ENCODE data around the gene IL13.

Gene IL13

DNA sequence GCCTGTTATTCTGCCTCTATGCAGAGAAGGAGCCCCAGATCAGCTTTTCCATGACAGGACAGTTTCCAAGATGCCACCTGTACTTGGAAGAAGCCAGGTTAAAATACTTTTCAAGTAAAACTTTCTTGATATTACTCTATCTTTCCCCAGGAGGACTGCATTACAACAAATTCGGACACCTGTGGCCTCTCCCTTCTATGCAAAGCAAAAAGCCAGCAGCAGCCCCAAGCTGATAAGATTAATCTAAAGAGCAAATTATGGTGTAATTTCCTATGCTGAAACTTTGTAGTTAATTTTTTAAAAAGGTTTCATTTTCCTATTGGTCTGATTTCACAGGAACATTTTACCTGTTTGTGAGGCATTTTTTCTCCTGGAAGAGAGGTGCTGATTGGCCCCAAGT, 15.5 kb downstream of the IL13 start:
- no peak for DNase-seq

DNA sequence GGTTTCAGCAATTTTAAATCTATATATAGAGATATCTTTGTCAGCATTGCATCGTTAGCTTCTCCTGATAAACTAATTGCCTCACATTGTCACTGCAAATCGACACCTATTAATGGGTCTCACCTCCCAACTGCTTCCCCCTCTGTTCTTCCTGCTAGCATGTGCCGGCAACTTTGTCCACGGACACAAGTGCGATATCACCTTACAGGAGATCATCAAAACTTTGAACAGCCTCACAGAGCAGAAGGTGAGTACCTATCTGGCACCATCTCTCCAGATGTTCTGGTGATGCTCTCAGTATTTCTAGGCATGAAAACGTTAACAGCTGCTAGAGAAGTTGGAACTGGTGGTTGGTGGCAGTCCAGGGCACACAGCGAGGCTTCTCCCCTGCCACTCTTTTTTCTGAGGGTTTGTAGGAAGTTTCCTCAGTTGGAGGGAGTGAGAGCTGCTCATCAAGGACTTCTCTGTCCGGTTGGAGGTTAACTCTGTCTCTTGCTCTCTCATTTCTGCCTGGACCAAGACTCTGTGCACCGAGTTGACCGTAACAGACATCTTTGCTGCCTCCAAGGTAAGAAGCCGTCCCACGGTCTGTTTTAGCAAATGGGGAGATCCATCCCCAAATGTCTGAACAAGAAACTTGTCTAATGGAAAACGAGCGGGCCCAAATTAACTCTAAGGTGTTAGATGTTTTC, 16.1 kb downstream of the IL13 start, which contains the start of gene IL4:
Gene IL4, plus strand, starts transcription at position 51 of the 692 bp plus-strand sequence. Its CDS starts 62 bp downstream, at position 113.
- DNase-seq, result no peak

DNA sequence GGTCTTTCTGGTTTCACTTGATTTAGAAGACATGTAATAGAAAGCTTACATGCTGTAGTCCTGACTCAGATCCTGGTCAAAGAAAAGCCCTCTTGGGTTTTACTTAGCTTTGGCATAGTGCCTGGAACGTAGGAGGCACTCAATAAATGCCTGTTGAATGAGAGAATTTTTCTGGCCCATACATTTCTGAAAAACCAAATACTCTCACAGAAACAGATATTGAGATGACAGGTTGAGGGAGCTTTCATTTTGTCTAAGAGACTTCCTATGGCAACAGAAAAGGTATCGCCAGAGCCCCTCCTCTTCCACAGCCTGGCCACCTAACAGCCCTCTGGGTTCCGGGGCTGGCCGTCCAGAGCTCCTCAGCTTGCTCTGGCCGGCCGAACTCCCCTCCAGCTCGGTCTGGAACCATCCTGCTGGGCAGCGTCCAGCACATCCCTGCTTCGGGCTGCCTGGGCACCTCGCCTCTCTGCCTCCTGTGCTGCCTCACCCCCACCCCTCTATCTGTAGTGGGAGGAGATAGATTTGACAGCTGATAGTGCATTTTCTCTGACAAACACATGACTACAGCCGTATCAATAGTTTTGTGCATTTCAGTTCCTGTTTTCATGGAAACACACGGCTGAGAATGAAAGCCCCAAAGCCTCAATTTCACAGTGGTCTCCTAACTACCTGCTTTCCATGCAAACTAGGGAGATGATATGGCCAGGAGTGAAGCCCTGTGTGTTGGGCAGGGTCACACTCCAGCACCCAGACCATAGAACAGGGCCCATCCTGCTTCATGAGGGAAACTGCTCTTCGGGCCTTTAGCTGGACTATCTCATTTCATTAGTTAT, 16.9 kb downstream of the IL13 start:
- no peak for DNase-seq

DNA sequence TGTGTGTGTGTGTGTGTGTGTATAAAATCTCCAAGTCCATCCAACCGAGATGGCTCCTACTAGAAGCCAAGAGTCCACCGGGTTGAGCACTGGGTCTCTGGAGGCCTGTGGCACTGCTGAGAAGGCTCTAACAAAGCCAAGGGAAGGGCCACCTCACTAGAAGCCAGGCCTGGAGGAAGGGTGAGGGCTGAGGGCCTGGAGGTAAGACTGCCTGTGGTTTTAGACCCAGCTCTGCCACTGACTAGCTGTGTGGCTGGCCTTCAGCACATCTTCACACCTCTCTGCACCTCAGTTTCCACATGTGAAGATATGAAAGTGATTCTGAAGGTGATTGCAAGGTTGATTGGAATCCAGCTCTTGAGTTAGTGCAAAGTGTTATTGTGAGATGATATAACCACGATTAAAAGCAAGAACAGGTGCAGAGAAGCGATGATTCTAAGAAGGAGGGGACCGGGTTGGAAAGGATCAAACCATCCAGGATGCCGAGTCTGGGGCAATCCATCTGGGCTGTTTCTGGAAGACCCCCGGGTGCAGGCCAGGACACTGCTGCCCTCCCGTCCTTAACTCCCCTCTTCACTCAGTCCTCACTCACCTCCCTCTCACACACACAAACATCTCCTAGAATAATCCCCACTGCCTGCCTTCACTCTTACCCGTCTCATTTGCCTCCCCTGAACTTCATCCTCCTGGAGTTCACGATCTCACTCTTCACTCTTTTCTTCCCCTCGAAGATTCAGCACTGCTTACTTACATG, 18.1 kb downstream of the IL13 start:
- DNase-seq, result no peak

DNA sequence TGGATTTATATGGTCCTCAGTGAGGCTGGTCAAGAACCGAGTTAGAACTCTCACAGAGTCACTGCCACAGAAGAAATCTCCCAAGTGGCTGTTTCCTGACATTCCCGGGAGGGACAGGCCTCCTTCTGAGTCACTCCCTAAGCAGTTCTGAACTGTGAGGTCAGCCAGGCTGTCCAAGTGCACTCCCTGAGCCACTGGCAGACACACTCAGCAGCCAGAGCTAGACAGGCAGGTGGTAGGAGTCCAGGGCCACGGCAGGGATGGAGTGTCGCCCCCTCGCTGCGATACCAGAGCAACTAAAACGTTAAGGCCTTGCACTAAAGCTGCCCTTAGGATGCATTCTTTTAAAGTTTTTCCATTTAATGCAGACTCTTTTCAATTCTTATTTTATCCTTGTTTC, 19.2 kb downstream of the IL13 start:
- no peak for DNase-seq

DNA sequence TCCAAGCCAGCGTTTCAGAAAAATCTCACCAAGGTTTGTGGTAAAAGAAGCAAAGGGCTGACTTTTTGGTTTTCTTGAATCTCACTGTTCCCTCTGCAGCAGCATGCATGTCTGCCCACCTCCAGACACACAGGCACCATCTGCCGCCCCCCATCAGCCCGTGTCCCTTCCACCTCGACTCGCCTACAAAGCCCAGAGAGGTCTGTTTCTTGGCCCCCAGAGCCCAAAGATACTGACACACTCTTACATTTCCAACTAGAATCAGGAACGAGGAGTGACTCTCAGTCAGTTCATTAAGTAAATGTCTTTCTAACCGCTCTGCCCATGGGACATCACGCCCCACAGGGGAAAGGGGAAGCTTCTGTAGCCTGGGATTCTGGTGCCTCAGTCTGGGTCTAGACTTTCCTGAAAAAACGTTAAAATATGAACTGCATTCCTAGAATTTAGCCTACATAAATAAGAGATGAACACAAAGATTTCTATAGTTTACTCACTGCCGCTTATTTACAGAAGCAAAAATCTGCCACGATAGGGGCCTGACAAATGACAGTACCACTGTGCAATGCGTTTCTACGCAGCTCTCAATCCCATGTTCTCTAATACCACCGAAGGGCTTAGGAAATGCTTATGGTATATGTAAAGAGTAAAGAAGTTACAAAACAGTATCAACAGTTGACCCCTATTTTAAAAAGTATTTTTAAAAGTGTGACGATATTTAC, 19.9 kb downstream of the IL13 start:
- DNase-seq, result no peak

DNA sequence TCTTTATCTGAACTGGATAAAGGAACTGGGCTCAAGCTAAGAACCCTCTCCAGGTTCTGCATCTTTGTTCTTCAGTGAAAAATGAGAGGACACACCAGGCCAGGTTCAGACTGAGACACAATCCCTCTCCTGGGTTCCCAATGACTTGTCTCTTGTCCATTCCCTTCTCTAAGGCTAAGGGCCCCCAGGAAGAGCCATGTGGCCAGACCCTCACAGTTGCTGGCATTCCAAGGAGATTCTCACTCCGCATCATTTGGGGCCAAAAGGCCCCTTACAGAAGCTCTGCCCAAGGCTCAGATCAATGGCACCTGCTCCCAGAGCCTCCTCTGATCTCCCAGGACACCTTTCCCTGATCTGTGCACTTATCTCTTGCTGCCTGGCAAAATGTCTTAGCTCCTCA, 20.8 kb downstream of the IL13 start:
- no peak for DNase-seq

DNA sequence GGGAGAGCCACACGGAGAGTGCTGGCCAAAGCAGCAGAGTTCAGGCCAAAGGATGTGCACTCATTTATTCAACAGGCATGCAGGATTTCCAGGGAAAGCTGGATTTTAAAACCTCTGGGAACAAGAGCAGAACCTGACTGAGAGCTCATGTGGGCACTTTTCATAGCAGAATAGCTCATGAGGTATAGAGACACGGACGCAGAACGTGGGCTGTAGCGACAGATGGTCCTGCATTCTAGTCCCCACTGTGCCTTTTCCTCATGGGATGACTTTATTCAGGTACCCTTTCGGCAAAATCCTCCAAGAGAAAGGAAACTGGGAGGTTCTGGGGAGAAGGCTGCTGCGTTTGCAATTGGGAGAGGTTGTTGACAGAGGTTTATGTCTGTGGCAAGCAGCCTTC, 21.2 kb downstream of the IL13 start:
- no peak for DNase-seq

DNA sequence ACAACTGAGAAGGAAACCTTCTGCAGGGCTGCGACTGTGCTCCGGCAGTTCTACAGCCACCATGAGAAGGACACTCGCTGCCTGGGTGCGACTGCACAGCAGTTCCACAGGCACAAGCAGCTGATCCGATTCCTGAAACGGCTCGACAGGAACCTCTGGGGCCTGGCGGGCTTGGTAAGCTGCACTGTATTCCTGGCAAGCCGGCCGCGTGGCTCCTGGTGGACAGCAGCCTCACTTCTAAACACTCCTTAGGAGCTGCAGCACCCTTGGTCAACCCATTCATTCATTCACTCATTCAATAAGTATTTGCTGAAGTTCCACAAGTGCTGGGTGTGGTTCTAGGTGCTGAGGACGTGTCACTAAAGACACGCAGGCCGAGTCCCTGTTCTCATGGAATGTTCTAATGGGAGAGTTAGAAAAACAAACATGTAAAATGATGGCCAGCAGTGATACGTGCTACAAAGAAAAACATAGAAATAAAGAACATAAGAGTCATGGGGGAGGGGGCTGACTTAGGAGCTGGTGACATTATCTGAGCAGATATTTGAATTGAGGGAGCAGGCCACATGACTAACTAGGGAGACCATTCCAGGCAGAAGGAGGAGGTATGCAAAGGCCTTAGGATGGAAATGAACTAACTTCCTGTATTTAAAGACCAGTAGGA, 21.9 kb downstream of the IL13 start:
- DNase-seq, result no peak

DNA sequence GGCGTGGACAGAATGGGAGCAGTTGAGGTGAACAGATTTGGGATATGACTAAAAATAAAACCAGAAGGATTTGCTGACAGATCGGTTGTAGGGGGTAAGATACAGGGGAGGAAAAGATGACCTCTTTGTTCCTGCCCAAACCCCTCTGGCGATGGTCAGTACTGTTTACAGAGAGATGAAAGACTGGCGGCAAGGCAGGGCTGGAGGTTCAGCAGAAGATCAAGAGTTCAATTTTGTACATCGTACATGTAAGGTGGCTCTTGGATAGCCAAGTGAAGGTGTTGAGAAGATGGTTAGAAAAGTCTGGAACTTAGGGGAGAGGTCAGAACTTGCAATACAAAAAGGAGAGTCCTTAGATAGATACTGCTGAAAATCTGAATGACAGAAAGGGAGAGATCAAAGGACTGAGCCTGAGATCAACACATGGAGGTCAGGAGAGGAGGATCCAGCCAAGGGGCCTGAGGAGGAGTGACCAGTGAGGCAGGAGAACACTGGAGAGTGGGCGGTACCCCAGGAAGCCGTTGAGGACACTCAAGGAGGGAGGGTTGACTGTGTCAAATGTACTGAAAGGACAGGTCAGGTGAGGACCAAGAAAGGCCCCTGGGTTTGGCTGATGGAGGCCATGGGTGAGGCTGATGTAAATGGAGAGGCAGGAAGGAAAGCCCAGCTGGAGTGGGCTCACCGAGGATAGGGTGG, 23.0 kb downstream of the IL13 start:
- DNase-seq, result no peak

DNA sequence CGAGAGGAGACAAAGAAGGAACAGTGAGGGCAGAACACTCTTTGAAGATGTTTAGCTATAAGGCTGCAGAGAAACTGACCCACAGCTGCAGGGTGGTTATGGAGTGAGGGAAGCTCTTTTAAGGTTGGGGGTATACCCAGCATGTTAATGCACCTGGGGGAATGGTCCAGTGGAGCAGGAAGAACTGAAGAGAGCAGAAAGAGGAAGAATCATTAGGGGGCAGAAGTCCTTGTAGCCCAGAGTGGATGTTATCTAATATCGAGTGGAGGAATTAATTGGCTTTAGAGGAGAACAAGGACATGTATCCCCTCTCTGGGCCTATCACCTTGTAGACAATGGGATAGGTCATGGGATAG, 23.5 kb downstream of the IL13 start:
- no peak for DNase-seq

DNA sequence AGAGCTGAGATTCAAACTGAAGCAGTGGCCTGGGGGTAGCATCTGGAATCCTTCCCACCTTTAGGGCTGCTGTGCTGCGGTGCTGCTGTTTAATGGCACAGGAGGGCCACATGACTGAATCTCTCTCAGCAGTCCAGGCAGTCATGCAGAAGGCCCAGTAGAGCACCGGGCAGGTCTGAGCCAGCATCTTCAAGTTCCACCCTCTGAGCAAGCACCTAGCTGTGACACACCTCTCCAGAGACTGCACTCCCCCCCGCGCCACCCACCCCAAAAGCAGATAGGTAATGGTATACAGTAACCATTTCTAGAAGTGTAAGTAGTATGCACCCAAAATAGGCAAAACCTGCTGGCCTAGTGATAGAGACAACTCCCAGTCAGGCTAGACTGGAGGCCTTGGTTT, 24.0 kb downstream of the IL13 start:
- DNase-seq, result no peak

DNA sequence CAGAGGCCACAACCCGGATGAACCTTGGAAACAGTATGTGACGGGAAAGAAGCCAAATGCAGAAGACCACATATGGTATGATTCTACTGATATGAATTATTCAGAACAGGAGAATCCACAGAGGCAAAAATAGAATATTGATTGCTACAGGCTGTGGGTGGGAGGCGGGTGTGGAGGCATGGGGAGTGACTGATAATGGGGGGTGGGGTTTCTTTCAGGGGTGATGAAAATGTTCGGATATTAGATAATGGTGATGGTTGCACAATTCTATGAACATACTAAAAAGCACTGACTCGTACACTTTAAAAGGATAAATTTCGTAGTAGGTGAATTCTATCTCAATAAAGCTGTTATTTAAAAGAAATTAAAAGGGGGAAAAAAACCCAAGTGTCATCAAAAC, 26.5 kb downstream of the IL13 start:
- DNase-seq, result no peak

DNA sequence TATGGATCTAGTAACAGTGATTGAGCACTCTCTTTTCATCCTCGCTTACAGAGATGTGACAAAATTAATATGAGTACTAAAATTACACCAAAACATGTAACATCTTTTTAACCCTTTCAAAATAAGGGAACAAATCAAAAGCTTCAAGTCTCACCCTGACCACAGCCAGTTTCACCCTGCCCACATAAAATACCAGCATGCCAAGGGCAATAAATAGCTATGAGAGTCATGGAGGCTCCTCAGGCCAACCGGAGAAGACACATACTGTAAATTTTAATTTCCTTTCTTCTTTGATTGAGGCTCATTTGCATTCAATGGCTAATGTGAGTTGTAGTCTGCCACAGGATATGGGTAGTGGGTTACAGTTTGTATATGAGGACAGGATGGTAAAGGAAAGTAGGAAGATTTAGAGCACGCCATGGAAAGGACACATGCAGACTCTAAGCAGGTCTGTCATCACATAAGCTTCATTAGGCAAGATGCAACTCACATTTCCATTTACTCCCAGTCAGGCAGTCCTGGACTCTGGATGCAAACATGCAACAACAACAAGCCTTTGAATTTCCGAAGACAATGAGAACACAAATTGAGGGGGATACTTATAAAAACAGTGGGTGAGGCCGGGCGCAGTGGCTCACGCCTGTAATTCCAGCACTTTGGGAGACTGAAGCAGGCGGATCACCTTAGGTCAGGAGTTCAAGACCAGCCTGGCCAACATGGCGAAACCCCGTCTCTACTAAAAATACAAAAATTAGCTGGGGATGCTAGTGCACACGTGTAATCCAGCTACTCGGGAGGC, 27.1 kb downstream of the IL13 start:
- no peak for DNase-seq

DNA sequence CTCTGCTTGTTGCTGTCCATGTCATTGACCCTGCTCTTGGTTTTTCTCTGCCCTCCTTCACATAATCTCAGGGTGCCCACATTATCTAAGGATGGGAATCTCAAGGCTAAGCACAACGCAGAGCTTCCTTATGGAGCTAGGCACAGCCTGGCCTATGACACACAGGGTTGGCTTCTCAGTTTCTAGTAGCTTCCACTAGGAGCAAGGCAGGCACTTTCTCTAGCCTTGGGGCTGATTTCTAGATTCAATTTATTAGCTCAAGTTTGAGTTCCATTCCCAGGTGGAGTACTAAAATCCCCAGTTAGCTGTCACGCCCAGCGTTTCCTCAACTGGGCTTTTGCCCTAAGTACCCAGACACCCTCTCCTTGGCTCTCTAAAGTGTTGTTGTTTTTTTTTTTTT, 28.2 kb downstream of the IL13 start:
- no peak for DNase-seq

DNA sequence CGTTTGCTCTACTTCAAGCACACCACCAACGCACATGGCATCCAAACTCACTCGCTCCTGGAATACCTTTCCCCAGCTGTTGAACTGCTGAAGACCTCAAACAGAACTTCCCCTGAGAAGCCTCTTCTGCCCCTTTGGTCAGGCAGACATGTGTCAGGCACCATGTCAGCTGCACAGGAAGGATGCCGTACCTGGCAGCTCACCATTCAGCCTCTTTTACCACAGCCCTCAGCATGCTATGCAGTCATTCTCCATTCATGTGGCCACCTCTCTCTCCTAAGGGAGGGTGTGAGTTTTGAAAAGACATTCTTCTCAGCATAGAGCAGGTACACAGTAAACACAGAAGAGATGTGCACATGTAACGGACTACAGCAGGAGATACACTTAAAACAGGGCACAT, 30.0 kb downstream of the IL13 start:
- no peak for DNase-seq

DNA sequence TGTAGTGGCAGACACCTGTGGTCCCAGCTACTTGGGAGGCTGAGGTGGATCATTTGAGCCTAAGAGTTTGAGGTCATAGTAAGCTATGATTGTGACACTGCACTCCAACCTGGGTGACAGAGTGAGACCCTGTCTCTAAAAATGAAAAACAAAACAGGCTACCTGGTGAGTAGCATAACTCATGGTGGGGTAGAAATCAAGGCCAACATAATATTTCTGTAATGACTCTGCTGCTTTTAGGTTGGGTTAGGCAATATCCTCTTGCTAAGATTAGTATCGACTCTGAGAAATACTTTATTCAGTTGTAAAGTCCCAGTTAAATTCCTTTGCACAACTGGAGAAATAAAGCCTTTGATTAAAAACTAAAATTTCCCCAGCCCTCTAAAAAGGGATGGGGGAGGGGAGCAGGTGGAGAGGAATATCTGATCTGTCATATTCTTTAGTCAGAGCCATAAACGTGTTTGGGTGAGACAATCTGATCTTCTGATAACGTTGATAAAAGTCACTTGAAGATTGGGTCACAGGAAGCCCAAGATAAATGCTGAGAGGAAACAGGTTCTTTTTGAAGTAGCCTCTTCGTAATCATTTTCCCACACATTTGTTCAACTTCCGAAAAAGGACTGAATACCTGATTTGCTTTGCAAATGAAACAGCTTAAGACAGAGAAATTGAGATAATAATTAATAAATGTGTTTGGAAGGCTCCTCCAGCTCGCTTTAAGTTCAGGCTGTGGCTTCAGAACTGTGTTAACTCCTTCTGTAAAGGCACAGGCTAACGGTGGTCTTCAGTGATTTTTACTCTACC, 30.8 kb downstream of the IL13 start:
- no peak for DNase-seq

DNA sequence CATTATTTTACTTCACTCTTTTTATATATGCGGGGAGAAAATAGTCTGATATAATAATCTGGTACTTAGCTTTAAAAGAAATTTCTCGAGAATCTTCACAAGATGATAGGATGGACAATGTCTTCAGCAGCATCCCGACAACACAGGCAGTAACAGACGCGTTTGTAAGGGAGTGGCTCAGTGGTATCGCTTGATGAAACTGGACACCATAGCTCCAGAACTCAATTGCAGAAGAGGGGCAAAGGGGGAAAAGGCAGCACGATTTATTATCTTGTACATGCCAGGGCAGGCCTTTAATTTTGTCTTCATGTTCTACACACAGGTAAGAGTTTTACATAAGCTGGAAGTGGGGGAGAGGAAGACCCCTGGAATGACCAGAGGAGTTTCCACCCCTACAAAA, 31.5 kb downstream of the IL13 start:
- no peak for DNase-seq

DNA sequence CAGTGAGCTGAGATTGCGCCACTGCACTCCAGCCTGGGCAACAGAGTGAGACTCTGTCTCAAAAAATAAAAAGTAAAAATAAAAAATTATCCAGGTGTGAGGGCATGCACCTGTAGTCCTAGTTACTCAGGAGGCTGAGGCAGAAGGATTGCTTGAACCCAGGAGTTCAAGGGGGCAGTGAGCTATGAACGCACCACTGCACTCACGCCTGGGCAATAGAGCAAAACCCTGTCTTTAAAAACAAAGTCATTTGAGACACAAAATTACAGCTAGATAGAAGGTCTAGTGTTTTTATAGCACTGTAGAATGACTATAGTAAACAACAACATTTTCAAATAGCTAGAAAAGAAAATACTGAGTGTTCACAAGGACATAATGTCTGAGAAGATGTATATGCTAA, 32.2 kb downstream of the IL13 start:
- no peak for DNase-seq
